IPS DF 19.7 (cell line): ENCODE results near the gene ITPRIP.

ENCODE experiments used
- DNase-seq: peaks from one replicate; pipeline ENCODE4 v3.0.0-alpha.2; 2013; ENCODE audit warnings: low read depth, low spot score

ITPRIP gene

GRCh38 chr10:104326991-104327610 lies 11.2 kb downstream of the ITPRIP start:
- DNase-seq: no peak

- no peak for DNase-seq
Measured at GRCh38 chr10:104325436-104326435, 12.5 kb downstream of the ITPRIP start.

GRCh38 chr10:104324931-104325330 lies 13.3 kb downstream of the ITPRIP start:
- no peak for DNase-seq

GRCh38 chr10:104324221-104324686 lies 14.0 kb downstream of the ITPRIP start:
- no peak for DNase-seq

GRCh38 chr10:104323760-104324201 lies 14.5 kb downstream of the ITPRIP start:
- no peak for DNase-seq

GRCh38 chr10:104323085-104323484 lies 15.2 kb downstream of the ITPRIP start:
- no peak for DNase-seq

GRCh38 chr10:104322416-104322782 lies 15.9 kb downstream of the ITPRIP start:
- no peak for DNase-seq

GRCh38 chr10:104321725-104322415 lies 16.4 kb downstream of the ITPRIP start:
- no peak for DNase-seq

GRCh38 chr10:104321226-104321625 lies 17.0 kb downstream of the ITPRIP start:
- no peak for DNase-seq

- DNase-seq: no peak
Measured at GRCh38 chr10:104318810-104319741, 19.2 kb downstream of the ITPRIP start.

GRCh38 chr10:104318326-104318725 lies 19.9 kb downstream of the ITPRIP start:
- DNase-seq: no peak

GRCh38 chr10:104317726-104318299 lies 20.5 kb downstream of the ITPRIP start:
- no peak for DNase-seq

- no peak for DNase-seq
Measured at GRCh38 chr10:104317269-104317710, 21.0 kb downstream of the ITPRIP start.

GRCh38 chr10:104316321-104317099 lies 21.8 kb downstream of the ITPRIP start:
- DNase-seq: no peak

- no peak for DNase-seq
Measured at GRCh38 chr10:104315486-104315921, 22.8 kb downstream of the ITPRIP start.

GRCh38 chr10:104314591-104315485 lies 23.4 kb downstream of the ITPRIP start:
- no peak for DNase-seq

- no peak for DNase-seq
Measured at GRCh38 chr10:104311184-104311720, 27.0 kb downstream of the ITPRIP start.
